Hepatocyte (in vitro differentiated cells): ENCODE measurements around the gene SLC7A4. TPM values are rescaled to one million over a fixed set of nuclear protein-coding genes. Genes with fewer than 3 reads are reported as not detected.

ENCODE experiments used
- DNase-seq: peaks from one replicate; pipeline ENCODE4 v3.0.0-alpha.2; 2016; ENCODE audit warnings: low spot score
- H2AFZ ChIP-seq: fragments of 200-600 bp; sonication (generic); 2 replicates; pipeline ENCODE4 v1.6.0; 2016; ENCODE audit warnings: antibody characterized with exemption, mild to moderate bottlenecking
- H3K27ac ChIP-seq: fragments of 200-600 bp; sonication (generic); 2 replicates; pipeline ENCODE4 v1.5.1; 2016; ENCODE audit warnings: mild to moderate bottlenecking
- H3K27me3 ChIP-seq: fragments of 200-600 bp; sonication (generic); 2 replicates; pipeline ENCODE4 v1.6.1; 2016
- H3K36me3 ChIP-seq: fragments of 200-600 bp; sonication (generic); replicated peaks from 2 replicates; pipeline ENCODE4 v1.5.1; 2016; ENCODE audit warnings: low read depth; ENCODE audit not compliant: insufficient read depth
- H3K4me1 ChIP-seq: fragments of 200-600 bp; sonication (generic); 2 replicates; pipeline ENCODE4 v1.5.1; 2016; ENCODE audit warnings: mild to moderate bottlenecking, moderate library complexity; ENCODE audit not compliant: insufficient read depth
- H3K4me2 ChIP-seq: fragments of 200-600 bp; sonication (generic); 2 replicates; pipeline ENCODE4 v1.6.0; 2016
- H3K4me3 ChIP-seq: fragments of 200-600 bp; sonication (generic); 2 replicates; pipeline ENCODE4 v1.5.1; 2016; ENCODE audit warnings: mild to moderate bottlenecking
- H3K79me2 ChIP-seq: fragments of 200-600 bp; sonication (generic); 2 replicates; pipeline ENCODE4 v1.6.0; 2017; ENCODE audit warnings: mild to moderate bottlenecking
- H3K9me2 ChIP-seq: fragments of 200-600 bp; sonication (generic); replicated peaks from 2 replicates; pipeline ENCODE4 v1.6.0; 2017; ENCODE audit warnings: mild to moderate bottlenecking; ENCODE audit not compliant: insufficient read depth
- H3K9me3 ChIP-seq: fragments of 200-600 bp; sonication (generic); 2 replicates; pipeline ENCODE4 v1.5.1; 2016; ENCODE audit warnings: low read depth, mild to moderate bottlenecking
- H4K20me1 ChIP-seq: fragments of 200-600 bp; sonication (generic); 2 replicates; pipeline ENCODE4 v1.6.0; 2016; ENCODE audit warnings: mild to moderate bottlenecking; ENCODE audit not compliant: insufficient read depth, poor library complexity, severe bottlenecking
- CTCF ChIP-seq: fragments of 200-600 bp; sonication (generic); IDR thresholded peaks from 2 replicates; pipeline ENCODE4 v1.5.1; 2016; ENCODE audit warnings: antibody characterized with exemption, mild to moderate bottlenecking; ENCODE audit not compliant: poor library complexity
- EZH2 ChIP-seq: fragments of 200-600 bp; sonication (generic); IDR thresholded peaks from 2 replicates; pipeline ENCODE4 v1.6.1; 2016; ENCODE audit warnings: antibody characterized with exemption, mild to moderate bottlenecking, borderline replicate concordance
- EZH2phosphoT487 ChIP-seq: fragments of 200-600 bp; sonication (generic); IDR thresholded peaks from one replicate; pipeline ENCODE4 v1.6.1; 2018; ENCODE audit warnings: antibody characterized with exemption, mild to moderate bottlenecking, low read depth, moderate library complexity; ENCODE audit not compliant: unreplicated experiment, severe bottlenecking
- WGBS: methylation state at CpG from one replicate; pipeline ENCODE4 v1.1.6; 2016; ENCODE audit warnings: low lambda C conversion rate; ENCODE audit errors: missing lambda C conversion rate; 5-methylcytosine and 5-hydroxymethylcytosine counted together
- polyA plus RNA-seq: library from polyadenylated mRNA; unstranded; fragments of >200 nt; fragmentation: Nextera tagmentation; extraction: Ambion mirVana; gene quantifications from 2 replicates; pipeline ENCODE4 v1.2.1, GENCODE V29; 2016
- total RNA-seq: library from RNA; depleted of rRNA; stranded (reverse); fragments of >200 nt; gene quantifications from 2 replicates; pipeline ENCODE4 v1.2.3, GENCODE V29; 2014

Gene SLC7A4
- total and polyA plus RNA-seq, 2 experiments from 2014 or later = 140 to 494 TPM

GRCh38 chr22:21015466-21016006 is 16.8 kb downstream of the SLC7A4 start:
- H3K79me2 ChIP-seq = no peaks in the 10 kb centered on the region
- no peak overlapping the region for H2AFZ ChIP-seq
- H3K9me3 ChIP-seq = no peaks in the 10 kb centered on the region
- no peaks in the 10 kb centered on the region for H3K27me3 ChIP-seq
- no peaks in the 10 kb centered on the region for H3K36me3 ChIP-seq
- H3K9me2 ChIP-seq = no peaks in the 10 kb centered on the region
- peak overlapping the region; percentile 40 for H3K27ac ChIP-seq
- TF ChIP-seq EZH2phosphoT487 (no peak), EZH2 (no peak), CTCF (no peak)
- H3K4me1 ChIP-seq = peaks cover 15% of the 10 kb centered on the region
- no peak overlapping the region for H3K4me3 ChIP-seq
- peak overlapping the region; percentile 82 for H3K4me2 ChIP-seq
- 85% methylated on average over 7 of the region's 10 CpGs for WGBS
- no peak for DNase-seq
- no peaks in the 10 kb centered on the region for H4K20me1 ChIP-seq

- no peak within 1 kb of the TSS for H3K4me3 ChIP-seq
- no peaks in the 10 kb centered on the region for H3K9me2 ChIP-seq
- TF ChIP-seq EZH2phosphoT487 (no peak), CTCF (no peak), EZH2 (no peak)
- no peaks in the 10 kb centered on the region for H4K20me1 ChIP-seq
- H3K27ac ChIP-seq = peak within 1 kb of the TSS; percentile 60
- no peak within 1 kb of the TSS for H2AFZ ChIP-seq
- H3K79me2 ChIP-seq = no peaks in the 10 kb centered on the region
- peaks cover 15% of the 10 kb centered on the region for H3K4me1 ChIP-seq
- DNase-seq = peak; percentile 56
- no peaks in the 10 kb centered on the region for H3K9me3 ChIP-seq
- peak within 1 kb of the TSS; percentile 82 for H3K4me2 ChIP-seq
- no peaks in the 10 kb centered on the region for H3K27me3 ChIP-seq
- WGBS = 45% methylated on average over 12 of the region's 12 CpGs
- H3K36me3 ChIP-seq = no peaks in the 10 kb centered on the region
These were observed 17.5 kb downstream of the SLC7A4 start, which contains the start of gene P2RX6 for GRCh38 chr22:21014726-21015465. P2RX6 (plus strand) TSS chr22:21015165; CDS start chr22:21015175, 10 bp downstream.

- H2AFZ ChIP-seq = no peak overlapping the region
- 3% methylated on average over 39 of the region's 40 CpGs for WGBS
- DNase-seq = peak; percentile 94
These were observed 18.1 kb downstream of the SLC7A4 start for GRCh38 chr22:21014202-21014725.

More at GRCh38 chr22:21014202-21014725, 18.1 kb downstream of the SLC7A4 start:
- peaks cover 15% of the 10 kb centered on the region for H3K4me1 ChIP-seq
- no peaks in the 10 kb centered on the region for H3K27me3 ChIP-seq
- TF ChIP-seq EZH2 = no peak
- no peak for TF ChIP-seq CTCF
- no peaks in the 10 kb centered on the region for H3K9me2 ChIP-seq
- peak overlapping the region; percentile 82 for H3K4me2 ChIP-seq
- H4K20me1 ChIP-seq = no peaks in the 10 kb centered on the region
- H3K79me2 ChIP-seq = no peaks in the 10 kb centered on the region
- H3K27ac ChIP-seq = peak overlapping the region; percentile 60
- no peak overlapping the region for H3K4me3 ChIP-seq
- H3K9me3 ChIP-seq = no peaks in the 10 kb centered on the region
- no peaks in the 10 kb centered on the region for H3K36me3 ChIP-seq
